Measurements from ENCODE around the gene DAGLA.

DAGLA gene

DNA sequence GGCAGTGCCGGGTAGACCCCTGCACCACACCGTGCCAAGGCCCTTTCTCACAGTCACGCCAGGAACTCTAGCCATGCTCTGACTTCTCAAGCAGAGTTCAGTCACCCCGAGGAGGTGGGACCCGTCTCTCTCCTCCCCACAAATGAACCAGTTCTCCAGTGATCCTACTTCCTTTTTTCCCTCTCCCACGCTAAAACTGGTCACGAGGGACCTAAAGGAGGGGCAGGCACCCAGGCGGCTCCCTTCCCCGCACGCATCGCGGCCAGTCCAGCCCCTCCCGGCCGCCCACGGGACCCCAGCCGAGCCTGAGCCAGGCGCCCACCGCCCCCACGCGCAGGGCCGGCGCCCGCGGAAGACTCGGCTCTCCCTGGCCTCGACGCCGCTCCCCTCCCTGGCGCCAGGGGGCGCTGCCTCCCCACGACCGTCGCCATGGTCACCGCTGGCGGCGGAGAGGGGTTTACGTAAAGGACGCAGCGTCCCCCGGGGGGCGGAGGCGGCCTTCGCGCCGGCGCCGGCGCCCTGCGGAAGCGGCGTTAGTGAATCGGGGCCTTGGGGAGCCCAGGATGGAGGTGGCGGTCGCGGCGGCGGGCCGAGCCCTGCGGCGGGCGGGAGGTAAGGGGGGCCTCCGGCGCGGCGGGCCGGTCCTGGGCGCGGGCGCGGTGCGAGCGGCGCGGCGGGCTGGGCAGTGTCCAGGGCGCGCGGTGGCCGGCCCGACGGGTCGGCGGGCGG is at the start of gene DAGLA:
Gene DAGLA, plus strand, starts transcription at position 499 of the 729 bp plus-strand sequence. CDS start 39,765 bp downstream, outside the sequence.
- TF ChIP-seq, protein P1, sequence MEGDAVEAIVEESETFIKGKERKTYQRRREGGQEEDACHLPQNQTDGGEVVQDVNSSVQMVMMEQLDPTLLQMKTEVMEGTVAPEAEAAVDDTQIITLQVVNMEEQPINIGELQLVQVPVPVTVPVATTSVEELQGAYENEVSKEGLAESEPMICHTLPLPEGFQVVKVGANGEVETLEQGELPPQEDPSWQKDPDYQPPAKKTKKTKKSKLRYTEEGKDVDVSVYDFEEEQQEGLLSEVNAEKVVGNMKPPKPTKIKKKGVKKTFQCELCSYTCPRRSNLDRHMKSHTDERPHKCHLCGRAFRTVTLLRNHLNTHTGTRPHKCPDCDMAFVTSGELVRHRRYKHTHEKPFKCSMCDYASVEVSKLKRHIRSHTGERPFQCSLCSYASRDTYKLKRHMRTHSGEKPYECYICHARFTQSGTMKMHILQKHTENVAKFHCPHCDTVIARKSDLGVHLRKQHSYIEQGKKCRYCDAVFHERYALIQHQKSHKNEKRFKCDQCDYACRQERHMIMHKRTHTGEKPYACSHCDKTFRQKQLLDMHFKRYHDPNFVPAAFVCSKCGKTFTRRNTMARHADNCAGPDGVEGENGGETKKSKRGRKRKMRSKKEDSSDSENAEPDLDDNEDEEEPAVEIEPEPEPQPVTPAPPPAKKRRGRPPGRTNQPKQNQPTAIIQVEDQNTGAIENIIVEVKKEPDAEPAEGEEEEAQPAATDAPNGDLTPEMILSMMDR (conservative IDR thresholded peaks at IDR 0.05), result peak; percentile 97

DNA sequence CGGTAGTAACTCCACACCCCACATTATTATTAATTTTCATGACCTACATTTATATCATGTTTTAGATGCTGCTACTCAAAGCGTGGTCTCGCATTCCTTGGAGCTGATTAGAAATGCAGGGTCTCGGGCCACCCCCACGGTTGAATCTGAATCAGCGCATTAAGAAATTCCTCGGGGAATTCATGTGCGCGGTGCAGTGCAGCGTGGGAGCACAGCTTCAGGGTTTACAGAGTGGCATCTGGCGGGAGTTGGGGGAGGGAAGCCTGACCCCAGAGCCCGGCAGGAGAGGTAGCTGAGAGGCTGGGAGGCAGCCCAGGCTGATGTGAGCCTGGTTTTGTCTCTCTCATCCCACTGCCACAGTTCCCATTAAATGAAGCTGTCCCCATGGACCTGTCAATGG is 48.1 kb upstream of the DAGLA start:
- H3K27ac ChIP-seq, result no peak overlapping the region

More for the DNA sequence above, at the start of gene DAGLA:
- H3K27ac ChIP-seq, result peak within 1 kb of the TSS; percentile 58; the same call in 1 of the 2 replicates

DNA sequence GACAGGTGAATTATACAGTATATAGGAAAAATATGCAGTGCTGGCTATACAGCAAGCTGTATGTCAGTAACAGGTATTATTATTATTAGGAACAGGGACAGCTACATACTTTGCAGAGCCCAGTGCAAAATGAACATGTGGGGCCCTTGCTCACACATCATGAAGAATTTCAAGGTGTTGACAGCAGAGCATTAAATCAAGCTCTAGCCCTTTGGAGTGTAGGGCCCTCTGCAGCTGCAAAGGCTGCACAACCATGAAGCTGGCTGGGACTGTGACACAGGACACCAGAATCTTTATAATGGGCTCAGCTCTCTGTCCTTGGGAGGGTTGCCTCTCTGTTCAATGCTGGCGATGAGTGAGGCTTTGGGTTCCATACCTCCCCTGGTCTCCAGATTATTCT is 44.9 kb upstream of the DAGLA start:
- no peak overlapping the region for H3K27ac ChIP-seq
- TF ChIP-seq, protein P1 (conservative IDR thresholded peaks at IDR 0.05), result no peak

More for the DNA sequence above, 48.1 kb upstream of the DAGLA start:
- TF ChIP-seq, protein P1 (conservative IDR thresholded peaks at IDR 0.05), result no peak

DNA sequence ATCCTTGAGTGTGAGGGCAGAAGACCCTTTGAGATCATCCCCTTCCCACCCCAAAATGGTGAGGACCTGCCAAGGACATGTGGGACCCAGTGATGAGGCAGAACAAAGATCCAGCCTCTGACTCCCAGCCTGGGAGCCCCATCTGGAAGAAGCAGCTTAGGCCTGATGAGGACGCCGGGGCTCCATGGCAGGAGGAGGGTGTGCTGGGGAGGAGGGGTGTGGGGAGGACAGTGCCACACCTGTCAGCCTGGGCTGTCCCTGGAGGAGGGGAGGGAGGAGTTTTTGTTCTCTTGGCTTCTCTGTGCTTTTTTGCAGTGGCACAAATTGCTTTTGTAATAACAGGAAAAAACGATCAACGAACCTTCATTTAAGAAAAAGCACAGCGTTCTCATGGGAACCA is 44.4 kb upstream of the DAGLA start:
- no peak overlapping the region for H3K27ac ChIP-seq
- TF ChIP-seq, protein P1 (conservative IDR thresholded peaks at IDR 0.05), result no peak

GRCh38 chr11:61636676-61637075 is 43.5 kb upstream of the DAGLA start:
- no peak overlapping the region for H3K27ac ChIP-seq
- TF ChIP-seq, protein P1 (conservative IDR thresholded peaks at IDR 0.05), result no peak

GRCh38 chr11:61637277-61637676 is 42.9 kb upstream of the DAGLA start:
- TF ChIP-seq, protein P1 (conservative IDR thresholded peaks at IDR 0.05), result no peak
- H3K27ac ChIP-seq, result no peak overlapping the region

- no peak overlapping the region for H3K27ac ChIP-seq
- TF ChIP-seq, protein P1 (conservative IDR thresholded peaks at IDR 0.05), result no peak
Measured at GRCh38 chr11:61639816-61640443, 40.3 kb upstream of the DAGLA start.
